Calu3 (cell line): ENCODE results near the gene SH3RF3. TPM values are rescaled to one million over a fixed set of nuclear protein-coding genes. Genes with fewer than 3 reads are reported as not detected.

Source experiments
- BruUV-seq: library from RNA; stranded (reverse); fragments of 400-500 nt; replicated peaks from 2 replicates; lab custom pipeline; 2021; lab: Mats Ljungman, UMichigan
- CTCF ChIA-PET: fragments of 300-600 bp; sonication (Branson Sonifier 250); formaldehyde crosslinking; loops from one replicate; lab custom pipeline; 2022; ENCODE audit warnings: antibody characterized with exemption; lab: Charles Lee
- DNase-seq: peaks from one replicate; pipeline ENCODE4 v3.0.0; 2022
- H3K27ac Mint-ChIP-seq: one replicate; pipeline ENCODE4 v1.8.0; 2022; ENCODE audit warnings: mixed read lengths; ENCODE audit not compliant: unreplicated experiment
- H3K27me3 Mint-ChIP-seq: one replicate; pipeline ENCODE4 v1.8.0; 2022; ENCODE audit warnings: mixed read lengths; ENCODE audit not compliant: unreplicated experiment
- H3K36me3 Mint-ChIP-seq: one replicate; pipeline ENCODE4 v1.8.0; 2022; ENCODE audit warnings: mild to moderate bottlenecking, moderate library complexity, mixed read lengths; ENCODE audit not compliant: insufficient read depth, unreplicated experiment
- H3K4me1 Mint-ChIP-seq: one replicate; pipeline ENCODE4 v1.8.0; 2022; ENCODE audit warnings: mild to moderate bottlenecking, low read depth, mixed read lengths; ENCODE audit not compliant: unreplicated experiment
- H3K4me3 Mint-ChIP-seq: one replicate; pipeline ENCODE4 v1.8.0; 2022; ENCODE audit warnings: mild to moderate bottlenecking, low read depth, moderate library complexity, mixed read lengths; ENCODE audit not compliant: unreplicated experiment
- H3K9me3 Mint-ChIP-seq: one replicate; pipeline ENCODE4 v1.8.0; 2022; ENCODE audit warnings: low read depth, mixed read lengths; ENCODE audit not compliant: unreplicated experiment
- intact Hi-C: fragments of 100-400 bp; cut with micrococcal nuclease; formaldehyde crosslinking; loops from one replicate; pipeline ENCODE4 v1.10.0; 2022; ENCODE audit not compliant: unreplicated experiment
- total RNA-seq: library from RNA; stranded (reverse); gene quantifications from 2 replicates; pipeline ENCODE4 v1.2.3, GENCODE V29; 2022
- TF ChIP-seq, protein P1 (sequence below): fragments of 200-600 bp; IDR thresholded peaks from one replicate; pipeline ENCODE4 v1.8.0; 2022; ENCODE audit warnings: antibody characterized with exemption; ENCODE audit not compliant: unreplicated experiment

The SH3RF3 gene
- total RNA-seq, 1 experiment from 2014 or later: 0.17 TPM

DNA sequence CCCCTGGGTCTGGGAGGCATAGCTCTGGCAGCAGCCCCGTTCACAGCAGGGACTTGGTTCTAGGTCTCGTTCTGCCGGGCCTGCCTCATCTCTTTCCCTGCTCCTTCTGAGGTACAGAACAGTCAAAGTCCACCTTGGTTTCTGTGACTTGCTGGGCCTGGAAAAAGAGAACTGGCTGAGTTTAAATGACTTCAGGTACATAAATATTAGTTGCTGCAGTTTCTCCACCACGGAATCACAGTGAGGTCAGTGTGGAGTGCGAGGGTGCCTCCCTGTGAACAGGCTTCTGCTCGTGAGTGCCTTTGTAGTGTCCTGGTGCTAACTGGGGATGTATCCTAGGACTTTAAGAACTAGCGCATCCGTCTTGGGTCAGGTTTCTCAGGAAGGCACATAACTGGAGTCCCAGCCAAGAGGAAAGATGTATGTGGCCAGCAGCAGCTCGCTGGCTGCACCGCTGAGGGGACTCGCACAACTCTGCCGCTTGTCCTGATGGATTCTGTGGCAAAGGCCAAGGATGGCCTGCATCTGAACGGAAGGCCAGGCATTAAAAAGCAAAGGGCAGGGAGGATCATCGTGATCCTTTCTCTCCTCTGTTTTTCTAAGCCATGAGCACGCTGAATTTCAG, 188.6 kb downstream of the SH3RF3 start:
- Mint-ChIP-seq H3K4me3 (no peak overlapping the region), H3K27me3 (peaks cover 100% of the 10 kb centered on the region), H3K27ac (no peak overlapping the region), H3K4me1 (no peaks in the 10 kb centered on the region), H3K9me3 (no peaks in the 10 kb centered on the region), H3K36me3 (no peaks in the 10 kb centered on the region)
- TF ChIP-seq, protein P1, sequence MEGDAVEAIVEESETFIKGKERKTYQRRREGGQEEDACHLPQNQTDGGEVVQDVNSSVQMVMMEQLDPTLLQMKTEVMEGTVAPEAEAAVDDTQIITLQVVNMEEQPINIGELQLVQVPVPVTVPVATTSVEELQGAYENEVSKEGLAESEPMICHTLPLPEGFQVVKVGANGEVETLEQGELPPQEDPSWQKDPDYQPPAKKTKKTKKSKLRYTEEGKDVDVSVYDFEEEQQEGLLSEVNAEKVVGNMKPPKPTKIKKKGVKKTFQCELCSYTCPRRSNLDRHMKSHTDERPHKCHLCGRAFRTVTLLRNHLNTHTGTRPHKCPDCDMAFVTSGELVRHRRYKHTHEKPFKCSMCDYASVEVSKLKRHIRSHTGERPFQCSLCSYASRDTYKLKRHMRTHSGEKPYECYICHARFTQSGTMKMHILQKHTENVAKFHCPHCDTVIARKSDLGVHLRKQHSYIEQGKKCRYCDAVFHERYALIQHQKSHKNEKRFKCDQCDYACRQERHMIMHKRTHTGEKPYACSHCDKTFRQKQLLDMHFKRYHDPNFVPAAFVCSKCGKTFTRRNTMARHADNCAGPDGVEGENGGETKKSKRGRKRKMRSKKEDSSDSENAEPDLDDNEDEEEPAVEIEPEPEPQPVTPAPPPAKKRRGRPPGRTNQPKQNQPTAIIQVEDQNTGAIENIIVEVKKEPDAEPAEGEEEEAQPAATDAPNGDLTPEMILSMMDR: no peak
- no peak for DNase-seq
- no TSS peak for BruUV-seq
- CTCF ChIA-PET: no interaction called here
- intact Hi-C loops: no loop called here

DNA sequence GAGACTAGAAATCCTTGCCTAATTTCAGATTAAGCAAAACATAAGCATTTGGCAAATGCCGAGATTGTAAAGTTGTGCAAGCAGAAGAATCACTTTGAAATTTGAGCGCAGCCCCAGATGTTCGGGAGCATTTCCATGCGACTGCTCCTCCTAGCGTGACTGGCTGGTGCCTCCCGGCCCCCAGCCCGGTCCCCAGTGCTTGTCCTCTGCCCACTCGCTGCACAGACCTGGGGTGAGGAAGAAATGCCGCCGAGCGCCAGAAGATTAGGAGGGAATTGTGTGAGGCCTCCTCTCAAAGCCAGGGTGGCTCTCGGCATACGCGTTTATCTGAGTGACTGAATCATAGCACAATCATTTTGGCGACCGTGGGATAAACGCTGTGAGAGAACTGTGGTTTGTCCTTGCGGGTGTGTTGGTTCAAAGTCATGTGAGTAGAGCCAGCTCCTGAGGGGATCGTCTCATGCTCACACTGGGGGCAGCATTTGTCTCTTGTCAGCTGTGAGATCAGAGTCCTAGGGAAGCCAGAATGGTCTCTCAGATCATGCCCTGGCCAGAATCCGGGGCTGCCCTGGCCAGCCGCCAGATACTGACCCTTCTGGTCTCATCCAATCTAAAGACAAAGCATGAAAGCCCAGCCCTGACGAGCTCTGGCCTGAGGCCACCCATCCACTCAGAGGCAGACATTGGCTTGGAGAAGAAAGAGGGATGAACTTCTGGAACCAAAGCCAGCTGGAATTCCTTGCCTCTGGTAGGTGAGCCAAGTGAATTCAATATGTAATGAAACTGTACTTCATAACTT, 189.3 kb downstream of the SH3RF3 start:
- Mint-ChIP-seq H3K4me3 (no peak overlapping the region), H3K4me1 (no peaks in the 10 kb centered on the region), H3K27me3 (peaks cover 100% of the 10 kb centered on the region), H3K9me3 (no peaks in the 10 kb centered on the region), H3K27ac (no peak overlapping the region), H3K36me3 (no peaks in the 10 kb centered on the region)
- intact Hi-C loops: no loop called here
- TF ChIP-seq, protein P1: no peak
- no TSS peak for BruUV-seq
- CTCF ChIA-PET: no interaction called here
- no peak for DNase-seq

DNA sequence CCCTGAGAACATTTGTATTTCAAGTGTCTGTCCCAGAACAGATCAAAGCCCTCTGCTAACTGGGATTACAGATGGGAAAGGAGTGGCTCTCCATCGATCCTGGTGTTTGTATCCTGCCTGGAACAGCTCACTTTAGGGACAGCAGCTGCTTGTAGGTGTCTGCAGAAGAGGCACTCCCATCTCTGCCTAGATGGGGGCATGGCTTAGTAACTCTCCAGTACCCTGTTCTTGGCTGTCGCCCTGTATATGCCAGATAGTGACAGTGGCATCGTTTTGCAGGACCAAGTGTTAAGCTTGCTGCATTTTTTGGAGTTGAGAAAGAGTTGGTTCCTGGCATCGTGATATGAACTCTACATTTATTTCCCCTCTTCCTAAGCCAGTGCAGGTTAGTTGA, 189.9 kb downstream of the SH3RF3 start:
- Mint-ChIP-seq H3K36me3 (no peaks in the 10 kb centered on the region), H3K27ac (no peak overlapping the region), H3K4me1 (no peaks in the 10 kb centered on the region), H3K9me3 (no peaks in the 10 kb centered on the region), H3K4me3 (no peak overlapping the region), H3K27me3 (peaks cover 100% of the 10 kb centered on the region)
- no peak for DNase-seq
- CTCF ChIA-PET: no interaction called here
- TF ChIP-seq, protein P1: no peak
- intact Hi-C loops: no loop called here
- no TSS peak for BruUV-seq

DNA sequence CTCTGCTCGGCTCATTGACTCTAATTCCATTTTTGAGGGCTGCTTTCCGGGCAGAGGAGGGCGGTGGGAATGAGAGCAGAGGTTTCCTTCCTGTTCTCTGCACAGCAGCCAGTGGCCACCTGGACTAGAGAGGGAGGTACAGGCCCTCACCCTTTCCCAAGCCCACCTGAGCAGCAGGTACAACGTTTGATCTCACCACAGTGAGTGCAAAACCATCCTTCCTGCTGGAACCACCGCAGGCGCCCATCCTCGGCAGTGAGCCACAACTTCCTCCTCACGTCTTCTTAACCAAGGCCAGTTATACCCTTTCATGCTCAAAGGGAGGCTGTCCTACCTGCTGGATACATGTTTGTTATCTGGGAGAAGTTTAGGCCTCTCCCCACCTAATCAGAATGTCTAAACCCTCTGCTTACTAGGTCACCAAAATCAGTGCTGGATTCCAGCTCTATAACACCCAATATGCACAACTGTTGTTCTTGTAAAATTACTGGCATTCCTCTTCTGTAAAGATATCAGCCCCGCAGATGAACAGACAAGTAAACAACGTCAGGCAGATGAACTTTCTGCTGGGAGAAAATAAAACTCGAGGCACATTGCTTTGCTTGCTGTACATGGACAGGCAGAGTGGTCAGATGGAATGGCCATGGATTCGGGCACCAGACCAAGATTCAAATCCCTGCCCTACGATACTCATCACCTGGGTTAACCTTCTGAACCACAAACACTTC, 191.4 kb downstream of the SH3RF3 start:
- no peak for DNase-seq
- no peaks in the 10 kb centered on the region for H3K4me1 Mint-ChIP-seq
- H3K27me3 Mint-ChIP-seq: peaks cover 100% of the 10 kb centered on the region
- TF ChIP-seq, protein P1: no peak
- no peak overlapping the region for H3K27ac Mint-ChIP-seq
- H3K36me3 Mint-ChIP-seq: no peaks in the 10 kb centered on the region
- H3K4me3 Mint-ChIP-seq: no peak overlapping the region
- intact Hi-C loops: loop anchor here (5.0 kb wide), 1 partner anchor 192 kb away; no protein-coding TSS in a partner anchor
- BruUV-seq: no TSS peak
- CTCF ChIA-PET: no interaction called here
- no peaks in the 10 kb centered on the region for H3K9me3 Mint-ChIP-seq
